Measurements from ENCODE around the gene PPP1R13B.
"Not testable (repeated sequence)": the region's sequence is repeated elsewhere in the genome, so short reads cannot be mapped to it uniquely, and the experiment has no call there.

The PPP1R13B gene

GRCh38 chr14:103828315-103828967, 18.9 kb downstream of the PPP1R13B start:
- no peak for DNase-seq

- no peak for DNase-seq
Measured at GRCh38 chr14:103825101-103825500, 22.3 kb downstream of the PPP1R13B start.

- DNase-seq, result no peak
Measured at GRCh38 chr14:103820908-103821307, 26.5 kb downstream of the PPP1R13B start.

GRCh38 chr14:103820382-103820781, 27.0 kb downstream of the PPP1R13B start:
- DNase-seq, result no peak

- DNase-seq, result no peak
Measured at GRCh38 chr14:103819503-103820307, 27.7 kb downstream of the PPP1R13B start.

- no peak for DNase-seq
Measured at GRCh38 chr14:103818870-103819269, 28.5 kb downstream of the PPP1R13B start.

GRCh38 chr14:103818422-103818821, 29.0 kb downstream of the PPP1R13B start:
- DNase-seq, result no peak

- DNase-seq, result no peak
Measured at GRCh38 chr14:103817595-103817994, 29.8 kb downstream of the PPP1R13B start.

- no peak for DNase-seq
Measured at GRCh38 chr14:103816991-103817390, 30.4 kb downstream of the PPP1R13B start.

GRCh38 chr14:103815253-103815652, 32.1 kb downstream of the PPP1R13B start:
- no peak for DNase-seq

GRCh38 chr14:103811189-103811588, 36.2 kb downstream of the PPP1R13B start:
- DNase-seq, result no peak

GRCh38 chr14:103808403-103809001, 38.9 kb downstream of the PPP1R13B start:
- peak in 4 of 5 donors; percentile 44 to 60 (median 48) for DNase-seq

- peak in 1 of 5 donors; percentile 27 for DNase-seq
Measured at GRCh38 chr14:103806805-103807204, 40.6 kb downstream of the PPP1R13B start.

- DNase-seq, result no peak
Measured at GRCh38 chr14:103805708-103806107, 41.7 kb downstream of the PPP1R13B start.

GRCh38 chr14:103803661-103804060, 43.7 kb downstream of the PPP1R13B start:
- DNase-seq, result no peak

- no peak for DNase-seq
Measured at GRCh38 chr14:103802356-103802755, 45.0 kb downstream of the PPP1R13B start.

- no peak for DNase-seq
Measured at GRCh38 chr14:103801459-103801858, 45.9 kb downstream of the PPP1R13B start.

- not testable (repeated sequence) for DNase-seq
Measured at GRCh38 chr14:103793192-103793591, 54.2 kb downstream of the PPP1R13B start.

- no peak for DNase-seq
Measured at GRCh38 chr14:103788086-103788485, 59.3 kb downstream of the PPP1R13B start.

GRCh38 chr14:103782376-103782775, 65.0 kb downstream of the PPP1R13B start:
- DNase-seq, result no peak

GRCh38 chr14:103776319-103776718, 71.1 kb downstream of the PPP1R13B start:
- DNase-seq, result not testable (repeated sequence)

GRCh38 chr14:103775506-103775905, 71.9 kb downstream of the PPP1R13B start:
- DNase-seq, result no peak

GRCh38 chr14:103773521-103773920, 73.9 kb downstream of the PPP1R13B start:
- no peak for DNase-seq
